KMS-11 (cell line): Measurements from ENCODE around the gene MLN.

Experiments used
- H2AFZ ChIP-seq: fragments of 200-600 bp; sonication (generic); 2 replicates; pipeline ENCODE4 v1.6.1; 2016; ENCODE audit warnings: antibody characterized with exemption, mixed run types, low read depth
- H3K27ac ChIP-seq: fragments of 200-600 bp; sonication (generic); 2 replicates; pipeline ENCODE4 v1.6.1; 2016; ENCODE audit warnings: mild to moderate bottlenecking, mixed run types
- H3K27me3 ChIP-seq: fragments of 200-600 bp; sonication (generic); 2 replicates; pipeline ENCODE4 v1.6.1; 2017; ENCODE audit warnings: mild to moderate bottlenecking, low read depth, mixed run types, moderate library complexity; ENCODE audit not compliant: insufficient read depth
- H3K36me3 ChIP-seq: fragments of 200-600 bp; sonication (generic); 2 replicates; pipeline ENCODE4 v1.6.1; 2017; ENCODE audit warnings: mild to moderate bottlenecking, mixed run types; ENCODE audit not compliant: insufficient read depth
- H3K4me1 ChIP-seq: fragments of 200-600 bp; sonication (generic); 2 replicates; pipeline ENCODE4 v1.6.1; 2016; ENCODE audit warnings: mild to moderate bottlenecking, low read depth, mixed run types; ENCODE audit not compliant: poor library complexity, severe bottlenecking
- H3K4me2 ChIP-seq: fragments of 200-600 bp; sonication (generic); 2 replicates; pipeline ENCODE4 v1.7.0; 2016; ENCODE audit warnings: mild to moderate bottlenecking, mixed run types
- H3K4me3 ChIP-seq: fragments of 200-600 bp; sonication (generic); IDR thresholded peaks from 2 replicates; pipeline ENCODE4 v1.6.1; 2017; ENCODE audit warnings: low read depth, low read length, mixed read lengths; ENCODE audit not compliant: insufficient read depth
- H3K79me2 ChIP-seq: fragments of 200-600 bp; sonication (generic); 2 replicates; pipeline ENCODE4 v1.6.1; 2016; ENCODE audit warnings: low read depth, mixed run types; ENCODE audit not compliant: insufficient read depth
- H3K9ac ChIP-seq: fragments of 200-600 bp; sonication (generic); 2 replicates; pipeline ENCODE4 v1.6.1; 2016; ENCODE audit warnings: mild to moderate bottlenecking, mixed run types
- H4K20me1 ChIP-seq: fragments of 200-600 bp; sonication (generic); 2 replicates; pipeline ENCODE4 v1.6.1; 2016; ENCODE audit warnings: mild to moderate bottlenecking, mixed run types; ENCODE audit not compliant: insufficient read depth
- TF ChIP-seq, protein P1 (sequence below): fragments of 200-600 bp; sonication (generic); conservative IDR thresholded peaks from 2 replicates; pipeline ENCODE4 v1.6.1; 2017; ENCODE audit warnings: low read depth, mild to moderate bottlenecking, antibody characterized with exemption, low read length, moderate library complexity, mixed read lengths

The MLN gene

DNA sequence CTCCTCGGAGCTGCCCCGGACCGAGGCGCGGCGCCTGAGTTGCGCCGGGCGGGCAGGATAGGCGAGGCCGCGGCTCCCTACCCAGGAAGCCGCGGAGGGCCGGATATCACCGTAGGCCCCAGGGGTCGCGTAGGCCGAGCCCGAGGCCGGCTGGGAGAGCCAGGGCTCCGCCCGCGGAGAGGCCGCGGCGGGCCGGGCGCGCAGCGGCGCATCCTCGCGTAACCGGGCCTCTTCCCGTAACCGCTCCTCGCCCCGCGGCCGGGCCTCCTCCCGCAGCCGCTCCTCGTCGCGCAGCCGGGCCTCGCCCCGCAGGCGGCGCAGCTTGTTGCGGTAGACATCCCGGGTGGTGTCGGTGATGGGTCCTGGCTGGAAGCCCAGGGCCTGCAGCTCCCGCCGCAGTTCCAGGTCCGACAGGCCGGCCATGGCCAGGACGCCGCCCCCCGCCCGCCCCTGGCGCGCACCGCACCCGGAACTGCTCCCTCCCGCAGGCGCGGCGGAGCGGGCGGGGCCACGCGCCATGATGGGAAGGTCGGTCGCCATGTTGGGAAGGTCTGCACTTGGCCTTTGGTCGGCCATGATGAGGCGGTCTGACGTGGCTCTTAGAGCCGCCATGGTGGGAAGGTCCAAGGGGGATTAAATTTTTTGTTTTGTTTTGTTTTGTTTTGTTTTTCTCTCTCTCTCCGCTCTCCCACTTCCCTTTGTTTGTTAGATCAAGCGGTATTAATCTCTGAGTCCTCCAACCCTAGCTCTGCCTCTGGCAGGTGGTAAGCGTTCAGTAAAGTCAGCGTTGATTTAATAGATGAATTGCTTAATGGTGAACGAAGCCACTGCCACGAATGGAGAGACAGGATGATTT, 14.9 kb downstream of the MLN start, which contains the start of gene LEMD2:
LEMD2 (minus strand) TSS at position 437 of the 856 bp plus-strand sequence; CDS start at position 423, 14 bp downstream.
- no peaks in the 10 kb centered on the region for H3K36me3 ChIP-seq
- peak within 1 kb of the TSS; percentile 68 for H2AFZ ChIP-seq
- H3K9ac ChIP-seq, result peak within 1 kb of the TSS; percentile 85
- peak within 1 kb of the TSS; percentile 60 for H3K27ac ChIP-seq
- H3K4me2 ChIP-seq, result peak within 1 kb of the TSS; percentile 82
- peaks cover 13% of the 10 kb centered on the region for H3K4me1 ChIP-seq
- no peaks in the 10 kb centered on the region for H4K20me1 ChIP-seq
- peaks cover 12% of the 10 kb centered on the region; the same call in 1 of the 2 replicates for H3K79me2 ChIP-seq
- H3K4me3 ChIP-seq, result no peak within 1 kb of the TSS
- peaks cover 29% of the 10 kb centered on the region; the same call in 1 of the 2 replicates for H3K27me3 ChIP-seq
- TF ChIP-seq, protein P1, sequence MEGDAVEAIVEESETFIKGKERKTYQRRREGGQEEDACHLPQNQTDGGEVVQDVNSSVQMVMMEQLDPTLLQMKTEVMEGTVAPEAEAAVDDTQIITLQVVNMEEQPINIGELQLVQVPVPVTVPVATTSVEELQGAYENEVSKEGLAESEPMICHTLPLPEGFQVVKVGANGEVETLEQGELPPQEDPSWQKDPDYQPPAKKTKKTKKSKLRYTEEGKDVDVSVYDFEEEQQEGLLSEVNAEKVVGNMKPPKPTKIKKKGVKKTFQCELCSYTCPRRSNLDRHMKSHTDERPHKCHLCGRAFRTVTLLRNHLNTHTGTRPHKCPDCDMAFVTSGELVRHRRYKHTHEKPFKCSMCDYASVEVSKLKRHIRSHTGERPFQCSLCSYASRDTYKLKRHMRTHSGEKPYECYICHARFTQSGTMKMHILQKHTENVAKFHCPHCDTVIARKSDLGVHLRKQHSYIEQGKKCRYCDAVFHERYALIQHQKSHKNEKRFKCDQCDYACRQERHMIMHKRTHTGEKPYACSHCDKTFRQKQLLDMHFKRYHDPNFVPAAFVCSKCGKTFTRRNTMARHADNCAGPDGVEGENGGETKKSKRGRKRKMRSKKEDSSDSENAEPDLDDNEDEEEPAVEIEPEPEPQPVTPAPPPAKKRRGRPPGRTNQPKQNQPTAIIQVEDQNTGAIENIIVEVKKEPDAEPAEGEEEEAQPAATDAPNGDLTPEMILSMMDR, result no peak

DNA sequence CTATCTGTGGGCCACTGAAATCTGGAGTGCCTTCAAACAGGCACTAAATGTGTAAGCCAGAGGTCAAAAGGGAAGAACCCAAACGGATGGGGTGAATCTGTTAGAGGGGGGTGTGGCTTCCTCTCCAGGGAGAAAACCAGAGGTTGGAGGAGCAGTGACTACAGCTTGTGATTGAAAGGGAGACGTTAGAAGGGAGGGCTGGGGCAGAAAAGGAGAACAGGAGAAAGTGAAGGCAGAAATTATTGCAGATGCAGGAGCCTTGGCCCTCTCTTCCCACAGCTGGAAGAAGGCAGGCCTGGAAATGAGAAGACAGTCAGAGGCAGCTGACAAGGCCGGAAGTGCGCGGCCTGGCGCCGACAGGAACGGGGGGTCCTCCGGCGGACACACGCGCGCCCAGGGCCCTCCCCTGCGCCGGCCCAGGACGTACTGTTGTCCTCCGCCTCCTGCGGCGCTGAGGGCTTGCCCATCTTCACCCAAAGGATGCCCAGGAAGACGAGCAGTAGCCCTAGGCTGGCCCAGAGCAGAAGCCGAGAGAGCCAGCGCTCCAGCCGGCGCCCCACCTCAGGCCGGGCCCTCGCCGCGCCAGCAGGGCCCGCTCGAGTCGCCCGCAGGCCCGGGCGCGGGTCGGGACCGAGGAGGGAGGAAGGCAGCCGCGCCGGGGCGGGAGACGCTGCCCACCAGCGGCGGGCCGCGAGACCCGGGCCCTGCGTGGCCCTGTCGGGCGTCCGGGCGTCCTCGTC, 15.7 kb downstream of the MLN start:
- peak overlapping the region; percentile 82 for H3K4me2 ChIP-seq
- TF ChIP-seq, protein P1, result no peak
- no peaks in the 10 kb centered on the region for H3K36me3 ChIP-seq
- H3K27ac ChIP-seq, result peak overlapping the region; percentile 60
- H3K79me2 ChIP-seq, result peaks cover 12% of the 10 kb centered on the region; the same call in 1 of the 2 replicates
- H3K4me3 ChIP-seq, result no peak overlapping the region
- no peaks in the 10 kb centered on the region for H4K20me1 ChIP-seq
- peak overlapping the region; percentile 85 for H3K9ac ChIP-seq
- peaks cover 13% of the 10 kb centered on the region for H3K4me1 ChIP-seq
- peak overlapping the region; percentile 68 for H2AFZ ChIP-seq
- peaks cover 21% of the 10 kb centered on the region; the same call in 1 of the 2 replicates for H3K27me3 ChIP-seq

DNA sequence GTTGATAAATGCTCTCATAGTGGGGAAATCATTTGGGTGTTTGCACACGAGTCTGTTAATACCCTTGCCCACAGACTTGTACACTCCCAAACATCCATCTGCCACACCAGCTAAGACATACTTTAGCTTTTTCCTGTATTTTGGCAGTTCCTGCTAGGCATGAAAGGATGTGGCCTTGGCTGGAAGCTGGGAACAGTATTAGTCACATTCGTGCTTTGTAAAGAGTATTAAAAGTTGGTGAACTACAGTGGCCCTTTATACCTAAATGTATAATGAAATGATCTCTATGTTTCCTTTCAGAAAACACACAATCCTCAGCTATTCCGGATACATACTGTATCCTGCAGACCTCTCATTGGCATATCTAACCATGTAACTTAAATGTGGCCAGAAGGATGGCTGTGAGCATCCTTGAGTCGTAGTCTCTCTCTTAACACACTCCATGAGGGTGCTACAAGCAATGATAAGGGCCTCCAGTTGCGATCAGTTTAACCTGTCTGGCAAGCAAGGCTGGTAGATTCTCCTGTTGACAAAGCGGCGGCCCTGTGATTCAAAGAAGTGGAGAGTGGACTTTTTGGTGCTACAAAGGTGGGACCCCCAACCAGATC, 16.4 kb downstream of the MLN start:
- H3K27ac ChIP-seq, result peak overlapping the region; percentile 60; the same call in 1 of the 2 replicates

More for the DNA sequence above, 16.4 kb downstream of the MLN start:
- H3K4me2 ChIP-seq, result peak overlapping the region; percentile 82
- H4K20me1 ChIP-seq, result no peaks in the 10 kb centered on the region
- no peak overlapping the region for H2AFZ ChIP-seq
- TF ChIP-seq, protein P1, result no peak
- H3K27me3 ChIP-seq, result peaks cover 14% of the 10 kb centered on the region; the same call in 1 of the 2 replicates
- H3K4me1 ChIP-seq, result peaks cover 13% of the 10 kb centered on the region
- no peak overlapping the region for H3K4me3 ChIP-seq
- H3K79me2 ChIP-seq, result peaks cover 12% of the 10 kb centered on the region; the same call in 1 of the 2 replicates
- H3K36me3 ChIP-seq, result no peaks in the 10 kb centered on the region
- H3K9ac ChIP-seq, result peak overlapping the region; percentile 85; the same call in 1 of the 2 replicates
